HEK293T (cell line): ENCODE data around the gene IPO11.

Experiments
- CTCF ChIA-PET: fragments of 350-600 bp; formaldehyde crosslinking; extraction: SDS; loops from one replicate; lab custom pipeline; 2021; ENCODE audit warnings: antibody characterized with exemption, inconsistent platforms; lab: Yijun Ruan, JAX
- POLR2A ChIA-PET: fragments of 350-600 bp; formaldehyde crosslinking; extraction: SDS; loops from one replicate; lab custom pipeline; 2020; ENCODE audit warnings: antibody characterized with exemption, inconsistent platforms; lab: Yijun Ruan, JAX
- DNase-seq: peaks from one replicate; pipeline ENCODE4 v3.0.0; 2012; ENCODE audit warnings: mixed read lengths; ENCODE audit errors: extremely low spot score
- ARNT ChIP-seq: fragments of 450-650 bp; IDR thresholded peaks from 2 replicates; pipeline ENCODE4 v1.6.1; 2017; ENCODE audit warnings: mild to moderate bottlenecking
- BHLHE40 ChIP-seq: fragments of 450-650 bp; IDR thresholded peaks from 2 replicates; pipeline ENCODE4 v1.6.1; 2016; ENCODE audit warnings: mild to moderate bottlenecking, moderate library complexity, borderline replicate concordance
- CTBP1 ChIP-seq: fragments of 450-650 bp; IDR thresholded peaks from 2 replicates; pipeline ENCODE4 v1.6.1; 2016; ENCODE audit warnings: borderline replicate concordance
- ELF4 ChIP-seq: fragments of 450-650 bp; IDR thresholded peaks from 2 replicates; pipeline ENCODE4 v1.6.1; 2017; ENCODE audit warnings: antibody characterized with exemption
- FOXA1 ChIP-seq: fragments of 450-650 bp; IDR thresholded peaks from 2 replicates; pipeline ENCODE4 v1.6.1; 2016; ENCODE audit warnings: mild to moderate bottlenecking
- FOXK2 ChIP-seq: fragments of 450-650 bp; IDR thresholded peaks from 2 replicates; pipeline ENCODE4 v1.6.1; 2016; ENCODE audit warnings: mild to moderate bottlenecking
- FOXM1 ChIP-seq: fragments of 450-650 bp; IDR thresholded peaks from 2 replicates; pipeline ENCODE4 v1.6.1; 2017; ENCODE audit warnings: mild to moderate bottlenecking, borderline replicate concordance
- HDGF ChIP-seq: fragments of 450-650 bp; IDR thresholded peaks from 2 replicates; pipeline ENCODE4 v1.6.1; 2017; ENCODE audit warnings: antibody characterized with exemption, borderline replicate concordance
- L3MBTL2 ChIP-seq: fragments of 450-650 bp; conservative IDR thresholded peaks from 2 replicates; pipeline ENCODE4 v1.6.1; 2016; ENCODE audit warnings: mild to moderate bottlenecking
- LEF1 ChIP-seq: fragments of 450-650 bp; IDR thresholded peaks from 2 replicates; pipeline ENCODE4 v1.6.1; 2017; ENCODE audit warnings: mild to moderate bottlenecking, borderline replicate concordance
- NFRKB ChIP-seq: fragments of 450-650 bp; IDR thresholded peaks from 2 replicates; pipeline ENCODE4 v1.6.1; 2016; ENCODE audit warnings: mild to moderate bottlenecking, moderate library complexity
- PKNOX1 ChIP-seq: fragments of 450-650 bp; IDR thresholded peaks from 2 replicates; pipeline ENCODE4 v1.6.1; 2016
- SP1 ChIP-seq: fragments of 450-650 bp; IDR thresholded peaks from 2 replicates; pipeline ENCODE4 v1.6.1; 2017
- SUZ12 ChIP-seq: fragments of 450-650 bp; IDR thresholded peaks from 2 replicates; pipeline ENCODE4 v1.6.1; 2016; ENCODE audit warnings: mild to moderate bottlenecking
- TARDBP ChIP-seq: fragments of 450-650 bp; IDR thresholded peaks from 2 replicates; pipeline ENCODE4 v1.6.1; 2016
- ZNF384 ChIP-seq: fragments of 450-650 bp; IDR thresholded peaks from 2 replicates; pipeline ENCODE4 v1.6.1; 2016

IPO11 gene

GRCh38 chr5:62589504-62589903 is 176.9 kb downstream of the IPO11 start:
- TF ChIP-seq SP1 (no peak), FOXM1 (no peak), L3MBTL2 (no peak), ZNF384 (no peak), BHLHE40 (no peak), LEF1 (no peak), HDGF (no peak), NFRKB (no peak), TARDBP (no peak), CTBP1 (no peak), ARNT (no peak), ELF4 (no peak), FOXA1 (no peak), FOXK2 (no peak)
- CTCF ChIA-PET = interaction anchor here (0.6 kb wide), 1 partner anchor 25 kb away, joined by 3 read pairs; no protein-coding TSS in a partner anchor
- no peak for DNase-seq
- POLR2A ChIA-PET = no interaction called here

- POLR2A ChIA-PET = no interaction called here
- DNase-seq = no peak
- no peak for TF ChIP-seq FOXM1
- TF ChIP-seq SUZ12 = no peak
- TF ChIP-seq FOXK2 = no peak
- TF ChIP-seq L3MBTL2 = no peak
- no peak for TF ChIP-seq SP1
- TF ChIP-seq ARNT = no peak
- TF ChIP-seq ELF4 = no peak
- no peak for TF ChIP-seq PKNOX1
- no peak for TF ChIP-seq HDGF
- CTCF ChIA-PET = no interaction called here
These were observed 177.8 kb downstream of the IPO11 start for GRCh38 chr5:62590387-62590786.

DNA sequence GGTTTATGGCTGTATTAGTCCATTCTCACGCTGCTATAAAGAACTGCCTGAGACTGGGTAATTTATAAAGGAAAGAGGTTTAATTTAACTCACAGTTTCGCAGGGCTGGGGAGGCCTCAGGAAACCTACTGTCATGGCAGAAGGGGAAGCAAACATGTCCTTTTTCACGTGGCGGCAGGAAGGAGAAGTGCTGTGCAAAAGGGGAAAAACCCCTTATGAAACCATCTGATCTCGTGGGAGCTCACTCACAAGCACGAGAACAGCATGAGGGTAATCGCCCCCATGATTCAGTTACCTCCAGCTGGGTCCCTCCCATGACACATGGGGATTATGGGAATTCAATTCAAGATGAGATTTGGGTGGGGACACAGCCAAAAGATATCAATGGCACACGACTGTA is 180.0 kb downstream of the IPO11 start:
- DNase-seq = no peak
- TF ChIP-seq FOXK2 (no peak), L3MBTL2 (no peak), FOXA1 (no peak)
- ChIA-PET CTCF (no interaction called here), POLR2A (no interaction called here)

- TF ChIP-seq FOXM1 (no peak), TARDBP (no peak), FOXK2 (no peak), LEF1 (no peak), ZNF384 (no peak), CTBP1 (no peak), SP1 (no peak), FOXA1 (no peak), ELF4 (no peak), NFRKB (no peak), HDGF (no peak), PKNOX1 (no peak), SUZ12 (no peak), BHLHE40 (no peak), ARNT (no peak), L3MBTL2 (no peak)
- POLR2A ChIA-PET = no interaction called here
- DNase-seq = no peak
- CTCF ChIA-PET = no interaction called here
These were observed 180.8 kb downstream of the IPO11 start for GRCh38 chr5:62593331-62593730.

- CTCF ChIA-PET = no interaction called here
- TF ChIP-seq ARNT = no peak
- POLR2A ChIA-PET = no interaction called here
- no peak for DNase-seq
These were observed 181.9 kb downstream of the IPO11 start for GRCh38 chr5:62594364-62594984.

DNA sequence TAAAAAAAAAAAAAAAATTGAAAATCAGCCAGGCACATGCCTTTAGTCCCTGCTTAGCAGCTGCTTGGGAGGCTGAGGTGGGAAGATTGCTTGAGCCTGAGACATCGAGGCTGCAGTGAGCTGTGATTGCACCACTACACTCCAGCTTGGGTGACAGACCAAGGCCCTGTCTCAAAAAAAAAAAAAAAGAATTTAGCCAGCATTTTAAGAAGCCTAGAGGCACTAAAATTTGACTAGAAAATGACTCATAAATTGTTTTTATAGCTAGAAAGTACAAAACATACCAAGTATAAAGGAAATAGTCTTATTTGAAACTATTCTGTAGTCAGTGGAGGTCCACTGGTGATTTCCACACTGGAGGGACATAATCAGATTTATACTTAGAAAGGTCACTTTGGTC is 183.5 kb downstream of the IPO11 start:
- ChIA-PET POLR2A (no interaction called here), CTCF (no interaction called here)
- TF ChIP-seq ZNF384 = no peak
- TF ChIP-seq TARDBP = no peak
- TF ChIP-seq BHLHE40 = no peak
- no peak for TF ChIP-seq ELF4
- TF ChIP-seq LEF1 = no peak
- no peak for TF ChIP-seq FOXK2
- TF ChIP-seq ARNT = no peak
- no peak for TF ChIP-seq SUZ12
- TF ChIP-seq L3MBTL2 = no peak
- no peak for TF ChIP-seq SP1
- TF ChIP-seq FOXM1 = no peak
- TF ChIP-seq NFRKB = no peak
- no peak for TF ChIP-seq HDGF
- no peak for TF ChIP-seq CTBP1
- no peak for TF ChIP-seq PKNOX1
- DNase-seq = no peak

DNA sequence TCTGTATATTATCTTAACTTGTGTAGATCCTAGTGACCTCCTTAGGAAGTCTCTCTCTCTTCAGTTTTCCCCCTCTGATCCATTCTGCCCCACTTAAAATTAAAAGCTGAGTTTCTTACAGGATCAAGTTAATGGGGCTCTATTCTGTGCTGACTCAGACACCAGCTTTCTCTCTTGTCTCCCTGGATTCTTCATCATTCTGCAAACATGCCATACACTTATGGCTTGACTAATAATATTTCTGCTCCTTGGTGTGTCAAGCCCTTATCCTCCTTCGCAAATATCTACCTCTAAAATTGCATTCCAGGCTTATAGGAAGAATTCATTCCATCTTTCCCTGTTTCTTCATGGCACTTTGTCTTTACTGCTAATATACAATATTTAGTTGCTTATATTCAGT is 184.1 kb downstream of the IPO11 start:
- no peak for DNase-seq
- POLR2A ChIA-PET = no interaction called here
- TF ChIP-seq LEF1 (no peak), ARNT (no peak)
- CTCF ChIA-PET = no interaction called here
